GM18861 (cell line): Measurements from ENCODE around the gene SLC46A3.
"Not testable (repeated sequence)": the region's sequence is repeated elsewhere in the genome, so short reads cannot be mapped to it uniquely, and the experiment has no call there.

ENCODE experiments used
- ATAC-seq: cut with Tn5 transposase; IDR thresholded peaks from one replicate; pipeline ENCODE4 v1.9.1; 2021; ENCODE audit not compliant: unreplicated experiment

Gene SLC46A3, protein sequence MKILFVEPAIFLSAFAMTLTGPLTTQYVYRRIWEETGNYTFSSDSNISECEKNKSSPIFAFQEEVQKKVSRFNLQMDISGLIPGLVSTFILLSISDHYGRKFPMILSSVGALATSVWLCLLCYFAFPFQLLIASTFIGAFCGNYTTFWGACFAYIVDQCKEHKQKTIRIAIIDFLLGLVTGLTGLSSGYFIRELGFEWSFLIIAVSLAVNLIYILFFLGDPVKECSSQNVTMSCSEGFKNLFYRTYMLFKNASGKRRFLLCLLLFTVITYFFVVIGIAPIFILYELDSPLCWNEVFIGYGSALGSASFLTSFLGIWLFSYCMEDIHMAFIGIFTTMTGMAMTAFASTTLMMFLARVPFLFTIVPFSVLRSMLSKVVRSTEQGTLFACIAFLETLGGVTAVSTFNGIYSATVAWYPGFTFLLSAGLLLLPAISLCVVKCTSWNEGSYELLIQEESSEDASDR

DNA sequence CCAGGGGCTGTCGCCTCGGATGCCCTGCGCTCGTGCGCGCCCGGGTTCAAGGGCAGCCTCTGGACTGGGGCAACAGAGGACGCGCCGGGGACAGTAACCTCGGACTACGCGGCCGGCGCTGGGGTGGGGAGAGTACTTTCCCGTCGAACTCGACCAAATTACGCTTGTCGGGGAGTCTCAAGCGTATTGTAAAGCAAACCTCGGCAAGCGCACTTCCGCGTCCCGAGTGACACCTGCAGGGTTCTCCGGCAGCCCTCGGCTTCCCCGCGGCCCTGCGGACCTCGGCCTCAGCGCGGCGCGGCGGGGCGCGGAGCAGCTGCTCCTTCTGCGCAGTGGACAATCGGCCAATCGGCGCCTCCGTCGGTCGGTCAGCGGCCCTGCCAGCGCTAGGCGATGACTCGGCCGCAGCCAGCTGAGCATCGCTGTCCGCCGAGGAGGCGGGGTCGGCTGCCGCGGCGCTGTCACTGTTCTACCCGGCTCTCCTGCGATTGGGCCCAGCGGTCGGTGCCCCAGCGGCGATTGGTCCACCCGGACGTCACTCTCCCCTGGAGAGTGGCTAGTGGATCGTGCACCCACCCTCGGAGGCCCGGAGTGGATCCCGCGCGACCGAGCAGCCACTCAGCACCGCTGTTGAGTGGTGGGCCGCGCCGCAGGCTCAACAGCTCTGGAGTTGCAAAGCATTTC lies at the start of gene SLC46A3:
TSS of gene SLC46A3 (minus strand) at position 428 of the 684 bp plus-strand sequence. CDS start 972 bp downstream, outside the sequence.
- peak; percentile 97 for ATAC-seq

DNA sequence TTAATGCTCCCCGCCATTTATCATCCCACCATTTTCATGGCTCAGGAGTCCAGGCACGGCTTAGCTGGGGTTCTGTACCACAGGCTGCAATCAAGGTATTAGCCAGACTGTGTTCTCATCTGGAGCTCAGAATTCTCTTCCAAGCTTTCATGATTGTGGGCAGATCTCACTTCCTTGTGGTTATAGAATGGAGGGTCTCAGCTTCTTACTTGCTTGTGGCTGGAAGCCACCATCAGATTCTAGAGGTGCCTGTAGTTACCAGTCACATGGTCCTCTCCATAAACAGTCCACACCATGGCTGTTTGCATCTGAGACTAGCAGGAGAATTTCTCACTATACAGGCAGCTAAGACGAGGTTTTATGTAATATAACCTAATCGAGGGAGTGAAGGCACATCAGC lies 45.1 kb upstream of the SLC46A3 start:
- no peak for ATAC-seq

DNA sequence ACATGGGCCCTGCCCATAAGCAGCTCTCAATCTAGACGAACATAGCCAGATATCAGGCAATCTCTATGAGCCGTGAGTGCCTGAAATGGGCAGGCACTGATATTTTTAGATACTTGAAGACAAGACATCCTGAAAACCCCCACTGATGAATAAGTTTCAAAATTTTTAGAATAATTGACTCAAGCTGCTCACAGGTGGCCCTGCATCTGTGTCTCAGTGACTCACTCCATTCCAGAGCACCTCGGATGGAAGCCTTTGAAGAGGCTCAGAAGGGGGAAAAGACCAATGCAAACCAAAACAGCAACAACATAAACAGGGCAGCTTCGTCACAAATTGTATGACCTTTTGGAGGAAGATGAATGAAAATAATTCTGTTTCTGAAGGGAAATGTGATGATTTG lies 42.8 kb upstream of the SLC46A3 start:
- no peak for ATAC-seq

DNA sequence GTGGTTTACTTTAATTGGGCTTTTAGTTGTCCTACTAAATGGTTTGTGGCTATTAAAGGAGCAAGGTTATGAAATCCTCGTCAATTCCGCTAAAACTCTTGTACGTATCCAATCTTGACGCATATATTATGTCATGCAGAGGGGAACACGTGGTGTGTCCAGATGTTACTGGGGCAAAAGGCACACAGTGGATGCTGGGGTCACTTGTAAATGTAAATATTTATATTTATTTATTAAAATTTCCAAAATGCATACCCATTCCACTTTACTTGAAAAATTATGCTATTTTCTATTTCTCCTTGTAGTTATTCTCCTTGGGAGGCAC lies 36.7 kb upstream of the SLC46A3 start:
- ATAC-seq: no peak

DNA sequence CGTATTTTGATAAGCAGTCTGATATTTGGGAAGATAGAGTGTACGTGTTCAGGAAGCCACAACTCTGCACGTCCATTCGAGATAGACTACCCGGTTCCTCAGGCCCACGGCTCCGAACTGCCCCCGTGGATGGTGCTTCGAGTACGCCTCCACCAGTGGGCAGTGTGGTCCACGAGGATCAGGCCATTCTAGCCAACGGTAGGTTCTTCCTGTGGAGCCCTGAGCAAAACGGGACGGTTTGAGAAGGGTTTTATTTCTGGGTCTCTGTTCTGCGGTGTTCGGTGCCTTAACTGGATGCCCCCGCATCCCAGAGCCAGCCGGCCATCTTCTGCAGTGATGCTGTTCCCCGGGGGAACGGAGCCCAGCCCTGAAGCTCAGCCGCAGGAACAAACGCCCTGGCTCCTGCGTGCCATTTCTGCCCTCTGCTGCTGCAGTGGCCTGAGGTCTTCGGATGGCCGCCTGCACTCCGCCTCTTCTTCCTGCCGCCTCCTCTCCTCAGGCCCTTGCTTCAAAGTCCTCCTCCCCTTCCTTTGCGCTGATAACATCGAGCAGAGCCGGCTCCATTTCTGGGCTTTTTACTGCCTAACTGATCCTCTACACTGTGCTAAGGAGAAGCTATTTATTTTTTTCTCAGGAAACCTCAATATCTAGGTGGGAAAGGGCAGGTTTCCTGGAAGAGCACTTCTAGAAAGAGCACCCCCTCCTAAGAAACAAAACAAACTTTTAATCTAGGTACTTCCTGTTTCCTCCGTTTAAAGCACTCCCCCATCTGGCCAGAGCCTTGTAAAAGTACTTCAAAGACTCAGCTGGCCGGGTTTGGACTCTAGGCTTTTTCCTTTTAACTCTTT lies 36.2 kb upstream of the SLC46A3 start:
- ATAC-seq: no peak

DNA sequence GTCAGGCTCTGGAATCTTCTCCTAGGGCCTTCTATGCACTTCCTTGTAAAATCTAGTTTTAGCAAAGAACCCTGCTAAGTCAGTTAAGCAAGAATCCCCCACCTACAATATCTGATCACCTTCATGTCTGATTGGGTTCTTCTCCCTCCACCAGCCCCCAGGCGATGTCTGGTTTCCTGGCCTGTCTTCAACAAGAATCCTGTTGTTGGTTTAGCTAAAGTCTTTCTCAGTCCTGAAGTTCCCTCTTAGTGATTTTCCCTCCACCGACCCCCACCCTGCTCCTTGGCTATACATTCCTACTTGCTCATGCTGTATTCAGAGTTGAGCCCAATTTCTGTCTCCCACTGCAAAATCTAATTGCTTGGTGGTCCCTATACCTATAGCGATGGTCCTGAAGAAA lies 35.2 kb upstream of the SLC46A3 start:
- ATAC-seq: no peak

DNA sequence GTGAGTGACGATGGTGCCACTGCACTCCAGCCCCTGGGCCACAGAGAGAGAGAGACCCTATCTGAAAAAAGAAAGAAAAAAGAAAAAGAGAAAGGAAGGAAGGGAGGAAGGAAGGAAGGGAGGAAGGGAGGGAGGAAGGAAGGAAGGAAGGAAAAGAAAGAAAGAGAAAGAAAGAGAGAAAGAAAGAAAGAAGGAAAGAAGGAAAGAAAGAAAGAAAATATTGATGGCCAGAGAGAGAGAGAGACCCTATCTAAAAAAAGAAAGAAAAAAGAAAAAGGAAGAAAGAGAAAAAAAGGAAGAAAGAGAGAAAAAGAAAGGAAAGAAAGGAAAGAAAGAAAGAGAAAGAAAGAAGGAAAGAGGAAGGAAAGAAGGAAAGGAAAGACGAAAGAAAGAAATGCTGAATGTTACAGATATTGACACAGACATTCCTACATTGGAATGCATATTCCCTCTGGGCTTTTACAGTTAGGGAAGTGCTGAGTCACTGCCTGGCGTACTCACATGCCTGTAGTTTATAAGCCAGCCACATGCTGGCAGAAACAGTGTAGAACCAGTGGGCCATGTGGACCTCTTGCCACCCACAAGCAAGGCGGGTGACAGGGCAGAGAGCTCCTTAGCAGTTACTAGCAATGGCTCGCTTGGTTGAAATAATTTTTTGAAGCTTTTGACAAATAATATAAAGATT lies 34.6 kb upstream of the SLC46A3 start:
- ATAC-seq: no peak

DNA sequence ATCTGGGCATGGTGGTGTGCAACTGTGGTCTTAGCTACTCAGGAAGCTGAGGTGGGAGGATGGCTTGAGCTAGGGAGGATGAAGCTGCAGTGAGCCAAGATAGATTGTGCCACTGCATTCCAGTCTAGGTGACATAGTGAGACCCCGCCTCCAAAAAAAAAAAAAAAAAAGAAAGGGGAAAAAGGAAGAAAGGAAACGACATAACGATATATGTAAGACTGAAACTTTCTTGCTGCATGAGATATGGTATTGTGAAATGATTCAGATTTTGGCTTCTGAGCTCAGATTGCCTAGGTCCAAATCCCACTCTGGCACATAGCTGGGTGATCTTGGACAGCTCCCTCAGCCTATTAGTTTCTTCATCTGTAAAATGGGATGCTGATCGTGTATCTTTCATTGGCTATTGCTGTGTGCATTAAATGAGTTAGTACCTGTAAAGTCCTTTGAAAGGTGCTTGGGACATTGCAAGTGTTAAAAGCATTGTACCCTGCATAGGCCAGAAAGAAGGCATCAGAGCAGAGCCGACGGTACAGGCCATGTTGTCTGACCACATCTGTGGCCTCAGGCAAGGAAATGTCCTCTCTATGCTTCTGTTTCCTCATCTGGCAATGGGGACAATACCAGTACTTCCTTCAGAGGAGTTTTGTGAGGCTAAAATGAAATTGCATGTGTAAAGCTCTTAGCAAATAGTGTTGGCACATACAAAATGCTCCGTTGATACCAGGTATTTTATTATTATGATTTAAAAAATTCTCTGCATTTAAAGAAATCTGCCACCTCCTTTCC lies 32.6 kb upstream of the SLC46A3 start:
- no peak for ATAC-seq

DNA sequence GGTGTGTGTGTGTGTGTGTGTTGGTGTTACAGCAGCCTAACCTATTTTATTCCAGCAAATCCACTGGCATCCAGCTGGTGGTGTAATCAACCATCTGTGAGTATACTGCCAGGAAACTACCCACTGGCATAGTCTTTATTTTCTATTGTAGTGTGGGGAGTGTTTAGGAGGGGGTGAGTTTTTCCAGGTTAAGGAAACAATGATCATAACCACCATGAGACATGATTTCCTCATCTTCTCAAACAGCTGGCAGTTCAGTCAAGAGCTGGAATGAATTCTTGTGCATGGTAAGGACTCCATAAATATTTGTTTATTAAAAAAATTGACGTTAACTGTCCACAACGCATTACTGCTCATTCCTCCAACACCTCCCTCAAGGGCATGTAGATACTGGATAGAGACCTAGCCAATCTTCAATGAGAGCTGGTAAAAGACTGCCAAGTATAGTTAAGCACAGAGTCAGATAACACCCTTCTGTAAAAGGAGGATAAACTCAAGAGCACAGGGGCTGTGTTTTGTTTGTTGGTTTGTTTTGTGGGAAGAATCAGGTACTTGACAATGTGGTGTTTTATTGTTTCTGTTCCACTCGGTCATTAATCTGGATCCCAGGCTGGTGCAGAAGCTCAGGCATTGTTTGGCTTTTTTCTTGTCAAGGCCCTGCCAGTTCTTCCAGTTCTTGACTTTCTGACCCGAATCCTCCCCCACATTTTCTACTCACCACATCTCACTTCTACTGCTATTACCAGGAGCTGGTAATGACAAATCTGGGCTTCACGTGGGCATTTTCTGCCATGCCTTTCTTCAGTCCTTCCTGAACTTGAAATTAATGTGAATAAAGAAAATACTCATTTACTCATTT lies 31.6 kb upstream of the SLC46A3 start:
- ATAC-seq: no peak

DNA sequence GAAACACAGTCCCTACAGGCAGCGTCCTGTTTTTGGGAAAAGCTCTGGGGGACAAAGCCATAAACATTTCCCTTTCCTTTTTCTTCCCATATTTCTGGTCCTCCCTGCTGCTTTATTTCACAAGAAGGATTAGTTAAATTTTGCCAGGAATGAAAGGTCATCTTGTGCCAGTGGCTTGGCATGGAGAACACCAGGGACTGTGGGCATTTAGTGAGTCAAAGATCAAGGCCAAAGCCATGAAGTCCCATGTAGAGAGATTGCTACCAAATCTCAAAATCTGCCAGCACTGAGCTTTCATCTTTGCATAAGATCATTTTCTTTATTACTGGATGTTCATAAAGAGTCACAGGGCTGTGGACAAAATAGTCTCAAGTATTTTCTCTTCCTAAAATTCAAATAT lies 29.1 kb upstream of the SLC46A3 start:
- no peak for ATAC-seq

DNA sequence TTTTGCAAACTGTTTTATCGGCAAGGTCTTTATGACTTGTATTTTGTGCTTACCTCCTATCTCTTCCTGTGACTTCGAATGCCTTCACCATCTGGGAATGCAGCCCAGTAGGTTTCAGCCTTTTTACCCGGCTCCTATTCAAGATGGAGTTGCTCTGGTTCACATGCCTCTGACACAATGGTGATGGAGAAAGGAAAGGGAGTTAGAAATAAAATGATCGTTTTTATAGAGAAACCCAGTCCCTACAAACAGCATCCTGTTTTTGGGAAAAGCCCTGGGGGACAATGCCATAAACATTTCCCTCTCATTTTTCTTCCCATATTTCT lies 27.5 kb upstream of the SLC46A3 start:
- ATAC-seq: no peak

DNA sequence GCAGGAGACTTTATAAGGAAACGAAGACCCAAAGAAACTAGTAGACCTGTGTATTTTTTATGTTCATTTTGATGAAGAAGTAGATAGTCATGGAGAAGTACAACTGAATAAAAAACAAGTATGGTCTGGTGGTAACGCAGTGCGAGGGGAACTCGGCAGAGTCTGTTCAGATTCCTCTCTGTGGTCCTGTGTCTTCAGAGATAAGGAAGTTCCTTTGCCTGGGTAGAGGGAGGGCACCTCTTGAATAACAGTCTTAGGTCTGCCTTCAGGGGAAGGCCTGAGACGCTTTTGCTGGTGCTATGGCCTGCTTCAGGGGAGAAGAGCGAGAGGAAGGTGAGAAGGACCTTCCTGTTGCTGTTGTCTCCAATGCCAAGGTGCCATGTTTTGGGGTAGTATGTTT lies 25.9 kb upstream of the SLC46A3 start:
- ATAC-seq: no peak

DNA sequence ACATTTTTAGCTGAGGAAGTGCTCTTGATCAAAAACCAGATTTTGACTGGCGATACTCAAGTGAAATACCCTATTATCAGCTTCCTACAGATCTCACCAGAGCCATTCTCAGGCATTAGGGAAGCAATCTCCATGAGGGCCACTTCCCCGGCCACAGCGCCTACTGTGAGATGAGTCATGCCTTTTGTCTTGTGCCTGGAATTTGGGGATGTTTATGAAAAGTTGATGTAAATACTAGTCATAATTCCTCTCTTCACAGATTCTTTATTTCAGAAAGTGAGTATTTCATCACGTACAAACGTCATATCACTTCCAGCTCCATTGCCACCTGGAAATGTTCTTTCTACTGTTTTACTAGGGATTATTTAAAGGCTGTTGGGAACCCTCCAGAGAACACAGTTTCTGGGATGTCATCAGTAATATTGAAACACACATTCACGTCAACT lies 25.3 kb upstream of the SLC46A3 start:
- no peak for ATAC-seq

DNA sequence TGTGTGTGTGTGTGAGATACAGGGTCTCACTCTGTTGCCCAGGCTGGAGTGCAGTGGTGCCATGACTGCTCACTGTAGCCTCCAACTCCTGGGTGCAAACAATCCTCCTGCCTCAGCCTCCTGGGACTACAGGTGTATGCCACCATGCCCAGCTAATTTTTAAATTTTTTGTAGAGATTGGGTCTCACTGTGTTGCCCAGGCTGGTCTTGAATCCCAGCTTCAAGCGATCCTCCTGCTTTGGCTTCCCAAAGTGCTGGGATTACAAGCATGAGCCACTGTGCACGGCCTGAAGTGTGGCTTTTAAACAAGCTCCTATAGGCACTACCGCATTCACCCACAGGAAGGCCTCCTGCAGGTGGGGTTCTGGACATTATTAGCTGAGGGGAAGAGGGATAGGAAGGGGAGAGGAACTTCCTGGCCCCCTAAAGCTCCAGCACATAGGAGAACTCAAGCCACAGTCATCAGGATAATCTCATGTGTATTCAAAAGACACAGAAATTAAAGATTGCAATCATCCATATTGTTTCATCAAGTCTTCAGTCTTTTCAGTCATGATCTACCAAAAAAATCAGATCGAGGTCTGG lies 24.8 kb upstream of the SLC46A3 start:
- no peak for ATAC-seq

DNA sequence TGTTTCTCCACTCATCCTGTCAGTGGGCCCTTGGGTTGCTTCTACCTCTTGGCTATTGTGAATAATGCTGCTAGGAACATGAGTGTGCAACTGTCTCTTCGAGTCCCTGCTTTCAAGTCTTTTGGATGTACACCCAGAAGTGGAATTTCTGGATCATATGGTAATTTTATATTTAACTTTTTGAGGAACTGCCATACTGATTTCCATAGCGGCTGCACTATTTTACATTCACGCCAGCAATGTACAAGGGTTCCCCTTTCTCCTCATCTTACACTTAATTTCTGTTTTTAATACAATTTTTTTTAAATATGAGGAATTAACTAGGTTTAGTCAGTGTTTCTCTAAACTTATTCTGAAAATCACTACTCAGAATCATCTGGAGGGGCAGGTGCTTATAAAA lies 24.2 kb upstream of the SLC46A3 start:
- no peak for ATAC-seq

DNA sequence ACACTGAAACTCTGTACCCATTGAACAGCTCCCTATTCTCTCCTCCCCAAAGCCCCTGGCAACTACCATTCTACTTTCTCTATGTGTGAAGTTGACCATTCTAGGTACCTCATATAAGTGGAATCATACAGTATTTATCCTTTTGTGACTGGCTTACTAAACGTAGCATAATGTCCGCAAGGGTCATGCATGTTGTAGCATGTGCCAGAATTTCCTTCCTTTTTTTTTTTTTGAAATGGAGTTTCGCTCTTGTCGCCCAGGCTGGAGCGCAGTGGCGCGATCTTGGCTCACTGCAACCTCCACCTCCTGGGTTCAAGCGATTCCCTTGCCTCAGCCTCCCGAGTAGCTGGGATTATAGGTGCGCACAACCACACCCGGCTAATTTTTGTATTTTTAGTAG lies 23.7 kb upstream of the SLC46A3 start:
- not testable (repeated sequence) for ATAC-seq

DNA sequence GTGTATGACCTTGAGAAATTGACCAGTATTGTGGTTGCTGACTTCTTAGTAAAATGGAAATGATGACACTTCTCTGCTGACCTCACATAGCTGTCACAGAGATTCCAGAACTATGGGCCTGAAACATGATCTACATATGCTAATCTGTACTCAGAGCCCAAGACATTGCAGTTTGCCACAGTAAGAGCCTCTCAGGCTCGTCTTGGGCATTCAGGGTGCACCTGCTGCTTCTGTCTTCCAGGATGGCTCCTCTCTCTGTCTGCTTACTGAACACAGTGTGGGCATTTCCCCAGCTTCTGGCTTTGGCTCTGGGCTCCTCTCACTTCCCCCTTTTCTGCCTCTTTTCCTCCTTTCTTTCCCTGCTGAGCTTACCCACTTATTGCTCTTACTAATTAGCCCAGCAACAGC lies 22.3 kb upstream of the SLC46A3 start:
- ATAC-seq: no peak

DNA sequence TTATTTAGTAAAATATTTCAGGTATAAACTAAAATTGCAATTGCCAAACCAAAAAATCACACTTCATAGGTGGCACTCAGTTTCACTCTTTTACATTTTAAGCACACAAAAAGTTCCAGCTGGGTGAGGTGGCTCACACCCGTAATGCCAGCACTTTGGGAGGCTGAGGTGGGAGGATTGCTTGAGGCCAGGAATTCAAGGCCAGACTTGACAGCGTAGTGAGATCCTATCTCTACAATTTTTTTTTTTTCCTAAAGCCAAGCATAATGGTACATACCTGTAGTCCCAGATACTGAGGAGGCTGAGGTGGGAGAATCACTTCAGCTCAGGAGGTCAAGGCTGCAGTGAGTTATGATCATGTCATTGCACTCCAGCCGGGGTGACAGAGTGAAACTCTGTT lies 20.6 kb upstream of the SLC46A3 start:
- ATAC-seq: no peak

DNA sequence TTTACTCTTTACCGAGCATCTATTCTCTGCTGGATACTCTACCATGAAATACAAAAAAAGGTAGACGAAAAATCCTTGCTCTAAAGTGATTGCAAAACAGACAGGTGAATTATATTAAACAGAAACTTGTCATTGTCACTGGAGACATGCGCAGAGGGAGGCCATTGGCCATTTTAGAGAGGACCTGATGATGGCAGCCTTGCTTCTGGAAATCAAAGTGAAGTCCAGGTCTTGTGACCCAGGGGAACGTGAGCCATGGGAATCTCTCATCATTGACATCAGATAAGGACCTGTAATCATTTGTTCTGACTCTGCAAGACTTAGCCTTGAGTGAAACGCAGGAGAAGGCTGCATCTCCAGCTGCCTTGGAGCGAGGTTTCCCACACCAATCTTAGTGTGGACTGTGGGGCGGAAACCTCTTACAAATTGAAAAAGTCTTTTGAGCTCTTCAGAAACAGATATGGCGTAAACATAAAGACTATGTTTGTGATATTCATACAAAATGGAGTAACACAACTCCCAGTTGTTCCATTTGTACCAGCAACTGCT lies 16.8 kb upstream of the SLC46A3 start:
- no peak for ATAC-seq
